Measurements from ENCODE around the gene TAB3. TPM values are rescaled to one million over a fixed set of nuclear protein-coding genes. Genes with fewer than 3 reads are reported as not detected.

TAB3 gene
- total RNA-seq, 1 donor from 2014 or later = 23.2 TPM

DNA sequence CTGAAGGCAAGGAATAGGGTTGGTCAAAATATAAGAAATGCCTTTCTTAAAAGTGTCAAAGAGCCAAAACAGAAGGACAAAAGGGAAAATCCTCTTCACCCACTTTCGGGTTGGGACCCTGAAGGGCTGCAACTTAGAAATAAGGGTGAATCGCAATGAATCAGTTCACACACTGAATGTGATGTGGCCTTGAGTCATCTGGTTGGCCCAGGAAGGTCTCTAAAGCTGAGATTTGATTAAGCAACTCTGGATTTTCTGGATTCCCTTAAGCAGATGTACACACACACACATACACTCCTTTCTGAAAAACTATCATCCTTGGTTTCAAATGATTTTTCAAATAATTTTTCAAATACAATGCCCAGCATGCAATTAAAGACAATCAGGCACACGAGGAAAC, 13.1 kb downstream of the TAB3 start:
- TF ChIP-seq CTCF (IDR thresholded peaks at IDR 0.05) = no peak

DNA sequence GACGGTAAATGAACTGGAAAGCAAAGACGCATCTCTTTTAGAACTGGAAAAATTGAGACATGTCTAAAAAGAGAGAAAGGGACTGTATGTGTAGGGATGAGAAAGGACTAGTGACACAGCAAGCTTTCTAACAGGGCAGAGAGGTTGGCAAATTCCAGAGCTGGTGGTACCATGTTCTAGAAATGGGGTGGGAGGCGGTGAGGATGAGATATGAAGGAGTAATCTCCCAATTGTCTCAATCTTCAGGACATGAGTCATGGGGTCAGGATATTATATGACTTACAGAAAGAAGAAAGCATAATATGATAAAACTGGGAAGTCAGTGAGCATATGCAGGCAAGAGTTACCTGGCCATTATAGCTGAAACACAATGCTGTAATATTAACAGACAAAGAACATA, 14.2 kb downstream of the TAB3 start:
- no peak overlapping the region for H3K27ac ChIP-seq
- no peaks in the 10 kb centered on the region for H3K36me3 ChIP-seq
- H3K27me3 ChIP-seq = no peaks in the 10 kb centered on the region
- no peak overlapping the region for H3K4me3 ChIP-seq
- DNase-seq (ENCODE audit: low spot score in 2 of 2) = no peak
- intact Hi-C loops (cut with DNase I) = no loop called here
- no peaks in the 10 kb centered on the region for H3K4me1 ChIP-seq
- H3K9me3 ChIP-seq = no peaks in the 10 kb centered on the region
- TF ChIP-seq CTCF (IDR thresholded peaks at IDR 0.05) = no peak

More for the DNA sequence above, 13.1 kb downstream of the TAB3 start:
- intact Hi-C loops (cut with DNase I) = no loop called here
- Histone ChIP-seq H3K36me3 (no peaks in the 10 kb centered on the region), H3K27ac (no peak overlapping the region), H3K9me3 (no peaks in the 10 kb centered on the region), H3K4me3 (no peak overlapping the region), H3K27me3 (no peaks in the 10 kb centered on the region), H3K4me1 (no peaks in the 10 kb centered on the region)
- DNase-seq (ENCODE audit: low spot score in 2 of 2) = no peak

DNA sequence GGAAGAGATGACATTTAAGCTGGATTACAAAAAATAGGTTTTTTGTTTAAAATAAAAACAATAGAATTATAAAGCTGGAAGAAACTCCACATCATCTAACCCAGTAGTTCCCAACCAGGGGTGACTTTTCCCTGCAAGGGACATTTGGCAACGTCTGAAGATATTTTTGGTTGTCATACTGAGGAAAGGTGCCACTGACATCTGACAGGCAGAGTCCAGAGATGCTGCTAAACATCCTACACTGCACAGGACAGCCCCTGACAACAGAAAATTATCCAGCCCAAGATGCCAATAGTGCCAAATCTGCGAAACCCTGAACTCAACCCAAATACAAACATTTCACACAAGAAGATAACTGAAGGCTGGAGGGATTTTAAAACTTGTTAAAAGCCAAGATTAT, 18.5 kb downstream of the TAB3 start:
- intact Hi-C loops (cut with DNase I) = no loop called here
- Histone ChIP-seq H3K36me3 (peaks cover 0 to 5% of the 10 kb centered on the region in 2 donors), H3K27ac (no peak overlapping the region)

DNA sequence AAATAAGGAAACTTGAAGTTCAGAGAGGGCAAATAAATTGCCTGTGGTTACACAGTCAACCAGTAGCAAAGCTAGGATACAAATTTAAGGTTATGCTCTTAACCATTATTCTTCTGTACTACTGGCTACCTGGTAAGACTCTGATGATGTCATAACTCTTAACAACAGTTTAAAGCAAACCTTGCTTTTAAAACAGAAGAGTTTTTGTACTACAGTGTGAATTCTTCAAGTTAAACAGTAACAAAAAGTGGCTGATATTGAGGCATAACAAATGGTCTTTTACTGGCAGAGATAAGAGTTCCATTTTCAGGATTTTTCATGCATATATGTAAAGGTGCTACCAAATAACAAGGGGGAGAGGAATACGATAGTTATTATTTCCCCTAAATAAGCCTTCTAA, 23.4 kb downstream of the TAB3 start:
- no peaks in the 10 kb centered on the region for H3K4me1 ChIP-seq
- no peak overlapping the region for H3K4me3 ChIP-seq
- no peaks in the 10 kb centered on the region for H3K27me3 ChIP-seq
- H3K27ac ChIP-seq = no peak overlapping the region
- DNase-seq (ENCODE audit: low spot score in 2 of 2) = no peak
- TF ChIP-seq CTCF (IDR thresholded peaks at IDR 0.05) = no peak
- peaks cover 0 to 5% of the 10 kb centered on the region in 2 donors for H3K36me3 ChIP-seq
- intact Hi-C loops (cut with DNase I) = no loop called here
- H3K9me3 ChIP-seq = no peaks in the 10 kb centered on the region

More for the DNA sequence above, 18.5 kb downstream of the TAB3 start:
- Histone ChIP-seq H3K9me3 (no peaks in the 10 kb centered on the region), H3K4me1 (no peaks in the 10 kb centered on the region), H3K27me3 (no peaks in the 10 kb centered on the region), H3K4me3 (no peak overlapping the region)
- no peak for TF ChIP-seq CTCF (IDR thresholded peaks at IDR 0.05)
- DNase-seq (ENCODE audit: low spot score in 2 of 2) = no peak

DNA sequence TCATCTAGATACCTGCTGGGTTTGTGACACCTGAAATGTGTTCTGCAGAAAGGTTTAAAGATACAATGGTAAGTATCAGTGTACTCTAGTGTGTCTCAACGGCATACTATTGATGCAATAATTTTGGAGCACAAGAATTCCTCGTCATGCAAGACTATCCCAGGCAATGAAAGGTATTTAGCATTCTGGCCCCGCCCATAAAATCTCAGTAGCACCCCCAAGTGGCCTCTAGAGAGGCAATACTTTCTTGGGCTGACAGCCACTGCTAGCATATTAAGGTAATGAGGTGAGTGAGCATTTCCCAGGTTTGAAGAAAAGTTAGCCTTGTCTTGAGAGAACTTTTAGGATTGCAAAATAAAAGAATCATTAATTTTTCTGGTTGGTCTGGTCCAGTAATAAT, 24.0 kb downstream of the TAB3 start:
- H3K4me1 ChIP-seq = no peaks in the 10 kb centered on the region
- H3K9me3 ChIP-seq = no peaks in the 10 kb centered on the region
- peaks cover 0 to 5% of the 10 kb centered on the region in 2 donors for H3K36me3 ChIP-seq
- no peak for DNase-seq (ENCODE audit: low spot score in 2 of 2)
- no peak for TF ChIP-seq CTCF (IDR thresholded peaks at IDR 0.05)
- H3K27me3 ChIP-seq = no peaks in the 10 kb centered on the region
- no peak overlapping the region for H3K27ac ChIP-seq
- no peak overlapping the region for H3K4me3 ChIP-seq
- intact Hi-C loops (cut with DNase I) = no loop called here

DNA sequence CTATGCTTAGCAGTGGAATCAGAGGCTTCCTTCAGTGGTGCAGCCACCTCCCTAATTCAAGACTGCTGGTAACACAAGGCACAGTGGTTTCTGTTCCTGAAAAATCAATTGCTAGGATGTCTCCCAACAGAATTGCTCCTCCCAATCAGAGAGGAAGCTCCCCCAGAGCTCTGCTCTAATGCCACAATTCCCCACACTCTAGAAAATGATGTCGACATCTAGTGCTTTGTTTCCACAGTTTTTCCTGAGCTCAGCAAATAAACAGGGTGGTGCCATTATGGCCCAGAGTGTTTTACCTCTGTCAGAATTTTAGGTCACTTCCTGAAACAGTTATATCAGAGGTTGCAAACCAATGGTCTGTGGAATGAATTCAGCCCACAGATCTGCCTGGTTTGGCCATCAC, 24.7 kb downstream of the TAB3 start:
- H3K27me3 ChIP-seq = no peaks in the 10 kb centered on the region
- no peak for TF ChIP-seq CTCF (IDR thresholded peaks at IDR 0.05)
- intact Hi-C loops (cut with DNase I) = no loop called here
- no peak overlapping the region for H3K4me3 ChIP-seq
- no peak for DNase-seq (ENCODE audit: low spot score in 2 of 2)
- H3K27ac ChIP-seq = no peak overlapping the region
- H3K4me1 ChIP-seq = no peaks in the 10 kb centered on the region
- peaks cover 0 to 5% of the 10 kb centered on the region in 2 donors for H3K36me3 ChIP-seq
- no peaks in the 10 kb centered on the region for H3K9me3 ChIP-seq
